Gastrocnemius medialis (tissue), 4 donors: ENCODE results near the gene ZNF766. TPM values are rescaled to one million over a fixed set of nuclear protein-coding genes. Genes with fewer than 3 reads are reported as not detected.

Experiments
- ATAC-seq, 2 donors: fragments of 150-250 bp; one replicate each; pipeline ENCODE4 v1.9.1; 2016
- DNase-seq, 2 donors: peaks; one replicate each; pipeline ENCODE4 v3.0.0-alpha.2; 2019
- H3K27ac ChIP-seq, 4 donors: fragments of 200-600 bp; sonication (generic); 1 replicate in 1 of 4; 2 replicates in 3 of 4; pipeline ENCODE4 v1.5.1; 2016 to 2018; ENCODE audit warnings: mild to moderate bottlenecking in 2 of 4, moderate library complexity in 1 of 4
- H3K27me3 ChIP-seq, 3 donors: fragments of 200-600 bp; sonication (generic) in 2 of 3; 1 replicate in 1 of 3; 2 replicates in 2 of 3; pipeline versions ENCODE4 v1.5.1 to v1.6.0; 2016 to 2019; ENCODE audit warnings: mild to moderate bottlenecking in 1 of 3, moderate library complexity in 1 of 3
- H3K36me3 ChIP-seq, 2 donors: fragments of 200-600 bp; sonication (generic) in 1 of 2; one replicate each; pipeline ENCODE4 v1.5.1; 2017 to 2018
- H3K4me1 ChIP-seq, 2 donors: fragments of 200-600 bp; sonication (generic) in 1 of 2; one replicate each; pipeline ENCODE4 v1.5.1; 2016 to 2017; ENCODE audit warnings: mild to moderate bottlenecking in 2 of 2
- H3K4me3 ChIP-seq, 4 donors: fragments of 200-600 bp; sonication (generic) in 3 of 4; 1 replicate in 1 of 4; 2 replicates in 3 of 4; pipeline ENCODE4 v1.5.1; 2016 to 2019; ENCODE audit warnings: mild to moderate bottlenecking in 2 of 4
- H3K9me3 ChIP-seq, 3 donors: fragments of 200-600 bp; sonication (generic) in 2 of 3; 1 replicate in 1 of 3; 2 replicates in 2 of 3; pipeline ENCODE4 v1.5.1; 2016 to 2019
- POLR2A ChIP-seq, 2 donors: fragments of 450-650 bp; IDR thresholded peaks; one replicate each; pipeline ENCODE4 v1.6.1; 2017; ENCODE audit warnings: antibody characterized with exemption in 2 of 2, mild to moderate bottlenecking in 2 of 2, moderate library complexity in 2 of 2
- in situ Hi-C, 4 donors: fragments of 200-750 bp; cut with MboI; loops; one replicate each; pipeline versions ENCODE4 v1.15.0 to v1.8.0; 2017; ENCODE audit warnings: low sequenced_read_pairs in 4 of 4
- intact Hi-C: fragments of 100-400 bp; cut with DNase I; formaldehyde crosslinking; loops from one replicate; pipeline ENCODE4 v1.15.1; 2023; ENCODE audit warnings: low total_unique reads
- total RNA-seq, 4 donors: library from RNA; depleted of rRNA; stranded (reverse); fragments of >200 nt; gene quantifications; one replicate each; pipeline versions ENCODE4 v1.1.0 to v1.2.3, GENCODE V29; 2016
- TF ChIP-seq, protein P1 (sequence below), 5 experiments: fragments of 450-650 bp in 3 of 5; fragments of 200-600 bp in 2 of 5; sonication (generic) in 2 of 5; IDR thresholded peaks in 4 of 5; conservative IDR thresholded peaks in 1 of 5; 1 replicate in 4 of 5; 2 replicates in 1 of 5; pipeline ENCODE4 v1.5.1; 2016 to 2019; ENCODE audit warnings: antibody characterized with exemption in 5 of 5, mild to moderate bottlenecking in 3 of 5, moderate library complexity in 3 of 5

The ZNF766 gene
- total RNA-seq, 4 donors from 2014 or later: 6.6 to 11.6 (median 7.7) TPM

DNA sequence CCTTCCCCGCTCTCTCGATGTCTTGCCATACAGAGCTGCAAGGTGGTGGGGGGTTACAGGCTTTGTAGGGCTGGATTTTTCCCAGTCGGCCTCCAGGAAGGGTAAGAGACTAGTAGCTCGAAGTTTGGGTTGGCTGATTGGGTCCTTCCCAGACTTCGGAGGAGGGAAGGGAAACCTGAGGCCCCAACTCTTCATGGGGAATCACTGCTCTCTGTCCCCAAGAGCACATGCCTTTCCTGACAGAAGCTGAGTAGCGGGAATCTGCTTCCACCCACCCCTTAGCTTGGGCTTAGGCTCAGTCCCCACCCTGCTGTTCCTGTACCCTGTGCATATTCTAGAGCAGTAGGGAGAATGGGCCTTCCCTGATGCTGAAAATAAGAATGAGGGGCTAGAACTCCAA, 39.9 kb upstream of the ZNF766 start:
- H3K27me3 ChIP-seq: no peaks in the 10 kb centered on the region
- DNase-seq (no peak), ATAC-seq (no peak)
- intact Hi-C loops: no loop called here
- TF ChIP-seq, protein P1, sequence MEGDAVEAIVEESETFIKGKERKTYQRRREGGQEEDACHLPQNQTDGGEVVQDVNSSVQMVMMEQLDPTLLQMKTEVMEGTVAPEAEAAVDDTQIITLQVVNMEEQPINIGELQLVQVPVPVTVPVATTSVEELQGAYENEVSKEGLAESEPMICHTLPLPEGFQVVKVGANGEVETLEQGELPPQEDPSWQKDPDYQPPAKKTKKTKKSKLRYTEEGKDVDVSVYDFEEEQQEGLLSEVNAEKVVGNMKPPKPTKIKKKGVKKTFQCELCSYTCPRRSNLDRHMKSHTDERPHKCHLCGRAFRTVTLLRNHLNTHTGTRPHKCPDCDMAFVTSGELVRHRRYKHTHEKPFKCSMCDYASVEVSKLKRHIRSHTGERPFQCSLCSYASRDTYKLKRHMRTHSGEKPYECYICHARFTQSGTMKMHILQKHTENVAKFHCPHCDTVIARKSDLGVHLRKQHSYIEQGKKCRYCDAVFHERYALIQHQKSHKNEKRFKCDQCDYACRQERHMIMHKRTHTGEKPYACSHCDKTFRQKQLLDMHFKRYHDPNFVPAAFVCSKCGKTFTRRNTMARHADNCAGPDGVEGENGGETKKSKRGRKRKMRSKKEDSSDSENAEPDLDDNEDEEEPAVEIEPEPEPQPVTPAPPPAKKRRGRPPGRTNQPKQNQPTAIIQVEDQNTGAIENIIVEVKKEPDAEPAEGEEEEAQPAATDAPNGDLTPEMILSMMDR (IDR thresholded peaks at IDR 0.05 in 4 of 5, conservative IDR thresholded peaks at IDR 0.05 in 1 of 5): no peak
- TF ChIP-seq POLR2A (IDR thresholded peaks at IDR 0.05): no peak
- no peak overlapping the region for H3K27ac ChIP-seq
- peaks cover 0 to 37% of the 10 kb centered on the region in 2 donors for H3K36me3 ChIP-seq
- in situ Hi-C loops: no loop called here
- H3K4me3 ChIP-seq: no peak overlapping the region
- no peaks in the 10 kb centered on the region for H3K4me1 ChIP-seq
- H3K9me3 ChIP-seq: no peaks in the 10 kb centered on the region

DNA sequence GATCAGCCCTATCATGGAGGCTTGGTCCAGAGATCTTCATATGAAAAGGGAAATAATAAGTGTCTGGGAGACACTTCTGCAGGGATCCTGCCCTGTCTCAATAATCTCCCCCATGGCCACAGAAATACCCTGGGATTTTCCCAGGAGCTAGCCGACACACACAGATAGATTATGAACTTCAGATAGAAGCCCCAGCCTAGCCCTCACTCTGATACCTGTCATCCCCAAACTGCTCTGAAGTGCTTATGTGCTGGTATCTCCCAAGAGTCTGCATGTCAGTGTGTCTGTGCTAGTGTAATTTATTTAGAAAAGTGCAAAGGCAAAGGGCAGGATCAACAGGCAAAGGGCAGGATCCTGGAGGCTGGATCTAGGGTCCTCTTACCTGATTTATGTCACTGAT, 38.7 kb upstream of the ZNF766 start:
- DNase-seq: no peak

DNA sequence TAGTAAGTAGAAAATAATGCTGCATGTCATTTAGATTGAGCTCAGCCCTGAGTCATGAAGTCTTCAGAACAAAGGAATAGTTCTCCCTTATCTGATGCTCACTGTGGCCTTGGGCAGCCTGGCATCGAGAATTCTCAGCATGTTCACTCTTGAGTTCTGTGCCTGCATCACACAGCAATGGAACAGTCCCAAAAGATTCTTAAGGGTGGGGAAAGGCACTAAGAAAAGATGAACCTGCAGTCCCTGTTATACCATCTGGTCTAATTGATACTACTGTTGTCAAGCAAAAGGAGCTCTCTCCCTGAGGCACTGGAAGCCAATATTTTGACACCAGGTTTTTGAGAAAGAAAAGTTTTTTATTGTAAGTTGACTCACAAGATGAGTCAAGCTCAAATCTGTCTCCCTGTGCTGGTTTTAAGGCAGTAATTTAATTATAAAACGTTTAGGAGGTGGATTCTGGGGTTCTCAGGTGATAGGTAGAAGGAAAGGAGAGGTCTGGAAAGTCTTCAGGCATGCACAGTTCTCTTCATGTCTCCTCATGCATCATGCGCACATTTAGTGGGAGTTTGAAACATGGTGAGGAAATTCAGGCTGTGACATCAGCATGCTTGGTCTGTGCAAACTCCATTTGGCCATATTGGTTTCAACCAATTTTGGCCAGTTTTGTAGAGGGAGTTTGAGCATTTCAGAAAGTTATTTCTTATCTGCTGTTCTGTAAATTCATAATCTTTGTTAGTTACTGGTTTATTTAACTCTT, 38.1 kb upstream of the ZNF766 start:
- H3K4me3 ChIP-seq: no peak overlapping the region
- no peaks in the 10 kb centered on the region for H3K9me3 ChIP-seq
- no peak for ATAC-seq
- intact Hi-C loops (no loop called here), in situ Hi-C loops (no loop called here)
- no peaks in the 10 kb centered on the region for H3K4me1 ChIP-seq
- peaks cover 0 to 19% of the 10 kb centered on the region in 2 donors for H3K36me3 ChIP-seq
- TF ChIP-seq, protein P1 (IDR thresholded peaks at IDR 0.05 in 4 of 5, conservative IDR thresholded peaks at IDR 0.05 in 1 of 5): no peak
- no peak for TF ChIP-seq POLR2A (IDR thresholded peaks at IDR 0.05)
- no peak overlapping the region for H3K27ac ChIP-seq
- H3K27me3 ChIP-seq: no peaks in the 10 kb centered on the region
- DNase-seq: no peak

More for the DNA sequence above, 38.7 kb upstream of the ZNF766 start:
- Histone ChIP-seq H3K4me3 (no peak overlapping the region), H3K4me1 (no peaks in the 10 kb centered on the region), H3K27ac (no peak overlapping the region), H3K36me3 (peaks cover 0 to 25% of the 10 kb centered on the region in 2 donors), H3K27me3 (no peaks in the 10 kb centered on the region), H3K9me3 (no peaks in the 10 kb centered on the region)
- TF ChIP-seq, protein P1 (IDR thresholded peaks at IDR 0.05 in 4 of 5, conservative IDR thresholded peaks at IDR 0.05 in 1 of 5): no peak
- no peak for TF ChIP-seq POLR2A (IDR thresholded peaks at IDR 0.05)
- in situ Hi-C loops (no loop called here), intact Hi-C loops (no loop called here)
- no peak for ATAC-seq

DNA sequence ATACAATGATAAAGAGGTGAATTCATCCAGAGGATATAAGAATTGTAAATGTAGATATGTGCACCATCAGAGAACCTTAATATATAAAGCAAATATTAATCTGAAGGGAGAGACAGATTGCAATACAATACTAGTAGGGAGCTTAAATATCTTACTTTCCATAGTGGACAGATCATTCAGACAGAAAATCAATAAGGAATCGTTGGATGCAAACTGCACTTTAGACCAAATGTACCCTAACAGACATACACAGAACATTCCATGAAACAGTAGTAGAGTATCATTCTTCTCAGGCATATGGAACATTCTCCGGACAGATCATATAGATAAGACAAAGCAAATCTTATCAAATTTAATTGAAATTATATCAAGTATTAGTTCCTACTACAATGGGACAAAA, 35.0 kb upstream of the ZNF766 start:
- no peak overlapping the region for H3K4me3 ChIP-seq
- H3K4me1 ChIP-seq: no peaks in the 10 kb centered on the region
- H3K27ac ChIP-seq: no peak overlapping the region
- no peaks in the 10 kb centered on the region for H3K9me3 ChIP-seq
- intact Hi-C loops: no loop called here
- H3K27me3 ChIP-seq: no peaks in the 10 kb centered on the region
- in situ Hi-C loops: no loop called here
- ATAC-seq (no peak), DNase-seq (no peak)
- no peaks in the 10 kb centered on the region for H3K36me3 ChIP-seq
- TF ChIP-seq, protein P1 (IDR thresholded peaks at IDR 0.05 in 4 of 5, conservative IDR thresholded peaks at IDR 0.05 in 1 of 5): no peak
- no peak for TF ChIP-seq POLR2A (IDR thresholded peaks at IDR 0.05)
